Kidney epithelial cell (primary cell): ENCODE measurements around the gene MRGPRE. TPM values are rescaled to one million over a fixed set of nuclear protein-coding genes. Genes with fewer than 3 reads are reported as not detected.

Source experiments
- DNase-seq: peaks from one replicate; pipeline ENCODE4 v3.0.0-alpha.2; 2010; ENCODE audit warnings: low read depth
- H3K27me3 ChIP-seq: 2 replicates; pipeline ENCODE4 v1.6.0; 2011; ENCODE audit warnings: low read length; ENCODE audit not compliant: control insufficient read depth, insufficient read depth
- H3K36me3 ChIP-seq: 2 replicates; pipeline ENCODE4 v1.5.1; 2011; ENCODE audit warnings: low read length; ENCODE audit not compliant: control insufficient read depth, insufficient read depth
- H3K4me3 ChIP-seq: 2 replicates; pipeline ENCODE4 v1.5.1; 2011; ENCODE audit warnings: low read depth, mild to moderate bottlenecking, control low read depth, low read length
- total RNA-seq: library from RNA; depleted of rRNA; stranded (reverse); fragments of >200 nt; gene quantifications from 2 replicates; pipeline ENCODE4 v1.2.3, GENCODE V29; 2015
- TF ChIP-seq, protein P1 (sequence below): IDR thresholded peaks from 2 replicates; pipeline ENCODE4 v1.5.1; 2011; ENCODE audit warnings: mild to moderate bottlenecking, moderate library complexity, low read length, control low read depth, inconsistent platforms; ENCODE audit not compliant: insufficient read depth, poor library complexity, severe bottlenecking

MRGPRE gene
- total RNA-seq, 1 donor from 2014 or later = 0.63 TPM

DNA sequence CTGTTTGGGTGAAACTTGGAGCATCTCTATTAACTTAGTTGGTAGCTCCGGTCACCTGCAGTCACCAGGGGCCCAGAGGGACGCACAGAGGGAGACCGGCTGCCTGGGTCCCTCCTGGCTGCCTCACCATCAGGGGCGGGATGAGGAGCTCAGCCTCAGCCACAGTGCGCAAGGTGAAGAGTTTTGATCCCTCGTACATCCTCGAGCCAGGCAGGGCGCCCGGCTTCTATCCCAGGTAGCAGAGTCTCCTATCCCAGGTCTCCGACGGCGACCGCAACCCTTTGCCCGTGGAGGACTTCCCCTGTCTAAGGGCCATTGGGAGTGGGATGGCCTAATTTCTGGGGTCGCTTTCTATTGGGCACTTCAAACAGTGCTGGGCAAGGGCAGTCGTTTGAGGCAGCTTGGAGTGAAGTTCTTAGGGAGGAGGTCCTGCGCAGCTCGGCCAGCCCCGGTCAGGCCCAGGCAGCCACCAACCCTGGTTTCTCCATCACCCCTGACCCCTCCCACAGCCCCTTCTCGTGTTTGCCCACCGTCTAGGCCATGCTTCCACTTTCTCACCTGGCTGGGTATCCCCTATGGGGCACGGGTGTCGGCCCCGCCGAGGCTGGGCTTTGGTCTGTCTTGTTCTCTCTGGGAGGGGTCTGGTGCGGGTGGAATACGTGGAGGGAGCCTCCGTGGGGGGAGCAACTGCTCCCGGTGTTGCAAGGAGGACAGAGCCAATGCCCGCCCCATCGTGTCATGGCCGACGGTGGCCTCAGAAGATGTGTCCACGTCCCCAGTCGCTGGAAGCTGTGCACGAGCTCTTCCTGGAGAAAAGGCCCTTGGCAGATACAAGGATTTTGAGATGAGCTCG is 10.0 kb downstream of the MRGPRE start:
- Histone ChIP-seq H3K36me3 (no peaks in the 10 kb centered on the region), H3K27me3 (peaks cover 49% of the 10 kb centered on the region), H3K4me3 (no peak overlapping the region)
- TF ChIP-seq, protein P1, sequence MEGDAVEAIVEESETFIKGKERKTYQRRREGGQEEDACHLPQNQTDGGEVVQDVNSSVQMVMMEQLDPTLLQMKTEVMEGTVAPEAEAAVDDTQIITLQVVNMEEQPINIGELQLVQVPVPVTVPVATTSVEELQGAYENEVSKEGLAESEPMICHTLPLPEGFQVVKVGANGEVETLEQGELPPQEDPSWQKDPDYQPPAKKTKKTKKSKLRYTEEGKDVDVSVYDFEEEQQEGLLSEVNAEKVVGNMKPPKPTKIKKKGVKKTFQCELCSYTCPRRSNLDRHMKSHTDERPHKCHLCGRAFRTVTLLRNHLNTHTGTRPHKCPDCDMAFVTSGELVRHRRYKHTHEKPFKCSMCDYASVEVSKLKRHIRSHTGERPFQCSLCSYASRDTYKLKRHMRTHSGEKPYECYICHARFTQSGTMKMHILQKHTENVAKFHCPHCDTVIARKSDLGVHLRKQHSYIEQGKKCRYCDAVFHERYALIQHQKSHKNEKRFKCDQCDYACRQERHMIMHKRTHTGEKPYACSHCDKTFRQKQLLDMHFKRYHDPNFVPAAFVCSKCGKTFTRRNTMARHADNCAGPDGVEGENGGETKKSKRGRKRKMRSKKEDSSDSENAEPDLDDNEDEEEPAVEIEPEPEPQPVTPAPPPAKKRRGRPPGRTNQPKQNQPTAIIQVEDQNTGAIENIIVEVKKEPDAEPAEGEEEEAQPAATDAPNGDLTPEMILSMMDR = no peak
- no peak for DNase-seq

DNA sequence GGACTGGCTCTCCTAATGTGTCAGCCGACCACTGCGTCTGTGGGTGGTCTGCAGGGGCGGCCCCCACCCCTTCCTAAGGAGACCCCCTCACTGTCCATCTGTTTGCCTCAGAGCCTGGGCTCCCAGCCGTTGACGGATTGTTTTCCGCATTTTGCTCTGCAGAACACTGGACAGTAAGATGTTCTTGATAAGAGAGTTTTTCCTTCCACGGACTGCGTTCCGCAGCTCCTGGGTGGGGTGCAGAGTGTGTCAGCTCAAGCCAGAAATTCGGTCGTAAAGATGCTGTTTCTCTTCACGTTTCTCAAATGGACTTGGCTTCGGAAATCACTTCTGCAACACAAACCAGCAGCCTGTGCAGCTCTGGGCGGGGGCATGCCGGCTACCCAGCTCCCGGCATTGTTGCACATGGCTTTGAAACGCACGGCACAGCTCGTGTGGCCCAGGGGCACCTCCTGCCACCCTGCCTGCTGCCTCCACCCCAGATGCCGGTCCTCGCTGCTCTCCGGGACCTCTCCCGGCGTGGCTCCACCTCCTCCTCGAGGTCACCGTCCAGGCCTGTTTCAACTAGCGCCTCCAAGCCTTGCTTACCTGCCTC is 10.7 kb downstream of the MRGPRE start:
- DNase-seq = no peak
- Histone ChIP-seq H3K4me3 (no peak overlapping the region), H3K36me3 (no peaks in the 10 kb centered on the region), H3K27me3 (peaks cover 49% of the 10 kb centered on the region)
- TF ChIP-seq, protein P1 = no peak

DNA sequence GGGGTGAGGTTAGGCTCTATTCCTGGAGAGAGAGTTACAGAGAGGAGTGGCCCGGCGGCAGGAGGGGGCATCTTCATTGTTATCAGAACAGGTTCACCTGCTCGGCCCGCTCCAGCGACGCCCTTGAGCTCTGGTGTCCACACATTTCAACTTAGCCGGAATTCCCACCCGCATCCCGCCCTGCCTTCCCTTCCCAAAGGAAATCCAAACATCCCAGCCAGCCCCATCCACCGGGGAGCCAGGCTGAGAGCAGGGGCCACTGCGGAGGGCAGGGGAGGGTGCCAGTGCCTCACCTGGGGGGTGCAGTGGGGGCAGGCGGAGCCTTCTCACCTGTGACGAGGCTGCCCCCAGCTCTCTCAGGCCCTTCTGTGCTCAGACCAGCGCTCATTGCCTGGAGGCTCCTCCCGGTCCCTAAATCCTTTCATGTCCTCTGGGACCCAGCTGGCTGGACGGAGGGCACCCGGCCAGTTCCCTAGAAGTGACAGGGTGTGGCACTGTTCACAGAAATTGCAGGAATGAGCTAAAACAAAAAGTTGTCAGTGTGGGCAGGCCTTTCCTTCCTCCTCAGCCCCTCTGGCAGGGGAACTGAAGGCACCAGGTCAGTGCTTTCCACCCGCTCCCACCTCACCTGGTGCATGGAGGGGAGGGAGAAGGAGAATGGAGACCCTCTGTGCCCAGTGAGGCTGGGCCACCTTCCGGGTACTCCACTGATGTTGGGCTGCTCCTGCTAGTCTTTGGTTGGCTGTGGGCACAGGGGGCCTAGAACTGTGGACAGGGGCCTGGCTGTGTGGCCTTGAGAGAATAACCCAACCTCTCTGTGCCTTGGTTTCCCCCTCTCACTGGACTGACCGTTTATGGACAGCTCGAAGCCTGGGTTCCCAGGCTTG is 11.5 kb downstream of the MRGPRE start:
- DNase-seq = no peak
- TF ChIP-seq, protein P1 = no peak
- peaks cover 52% of the 10 kb centered on the region for H3K27me3 ChIP-seq

DNA sequence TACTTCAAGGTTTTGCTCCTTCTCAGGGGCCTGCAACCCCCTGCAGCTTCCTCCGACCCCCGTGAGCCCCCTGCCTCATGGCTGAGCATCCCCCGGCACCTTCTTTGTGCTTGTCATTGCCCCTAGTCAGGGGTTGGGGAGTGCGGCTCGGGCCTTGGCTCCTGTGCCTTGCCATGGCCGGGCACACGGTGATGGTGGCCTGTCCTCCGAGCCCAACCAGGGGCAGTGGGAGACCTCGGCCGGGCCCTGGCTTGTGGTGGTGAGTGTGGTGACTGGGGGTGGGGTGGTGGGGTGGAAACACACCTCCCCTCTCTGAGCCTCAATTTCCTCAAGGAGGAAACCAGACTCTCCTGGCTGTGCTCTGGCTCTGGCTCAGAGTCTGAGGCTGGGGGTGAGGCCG is 12.1 kb downstream of the MRGPRE start:
- no peak overlapping the region for H3K4me3 ChIP-seq
- H3K27me3 ChIP-seq = peaks cover 57% of the 10 kb centered on the region
- DNase-seq = no peak
- TF ChIP-seq, protein P1 = no peak
- H3K36me3 ChIP-seq = no peaks in the 10 kb centered on the region

More for the DNA sequence above, 11.5 kb downstream of the MRGPRE start:
- H3K36me3 ChIP-seq = no peaks in the 10 kb centered on the region
- H3K4me3 ChIP-seq = no peak overlapping the region

DNA sequence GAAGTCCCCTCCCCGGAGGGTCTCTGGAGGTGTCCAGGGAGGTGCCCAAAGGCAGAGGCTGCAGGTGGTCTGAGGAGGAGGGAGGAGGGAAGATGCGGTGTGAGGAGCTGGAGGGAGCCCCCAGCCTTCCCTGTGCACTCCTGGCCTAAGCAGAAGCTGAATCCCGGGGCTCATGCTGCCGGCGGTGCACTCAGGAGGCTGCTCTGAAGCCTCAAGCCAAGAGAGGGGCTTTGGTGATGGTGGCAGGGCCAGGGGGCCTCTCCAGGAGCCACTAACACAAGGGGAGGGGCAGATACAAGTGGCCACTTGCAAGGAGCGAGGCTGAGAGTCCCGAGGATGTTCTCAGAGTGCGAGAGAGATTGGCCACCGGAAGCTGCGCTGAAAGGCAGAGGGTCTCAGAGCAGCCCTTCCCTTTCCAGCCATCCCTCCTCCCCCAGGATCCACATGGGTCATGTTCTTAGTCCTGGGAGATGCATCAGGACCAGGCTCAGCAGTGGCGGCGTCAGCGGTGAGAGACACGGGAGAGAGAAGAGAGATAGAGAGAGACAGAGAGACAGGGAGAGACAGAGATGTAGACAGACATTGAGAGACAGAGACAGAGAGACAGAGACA is 12.8 kb downstream of the MRGPRE start:
- H3K27me3 ChIP-seq = peaks cover 54% of the 10 kb centered on the region
- H3K4me3 ChIP-seq = no peak overlapping the region
- no peaks in the 10 kb centered on the region for H3K36me3 ChIP-seq
- DNase-seq = no peak
- TF ChIP-seq, protein P1 = no peak
